IPS-11a (cell line): ENCODE data around the gene CLMP.

Experiments used
- H3K4me3 ChIP-seq: one replicate; pipeline ENCODE4 v1.5.1; 2013; ENCODE audit warnings: low read depth, low read length, control low read depth

Gene CLMP

DNA sequence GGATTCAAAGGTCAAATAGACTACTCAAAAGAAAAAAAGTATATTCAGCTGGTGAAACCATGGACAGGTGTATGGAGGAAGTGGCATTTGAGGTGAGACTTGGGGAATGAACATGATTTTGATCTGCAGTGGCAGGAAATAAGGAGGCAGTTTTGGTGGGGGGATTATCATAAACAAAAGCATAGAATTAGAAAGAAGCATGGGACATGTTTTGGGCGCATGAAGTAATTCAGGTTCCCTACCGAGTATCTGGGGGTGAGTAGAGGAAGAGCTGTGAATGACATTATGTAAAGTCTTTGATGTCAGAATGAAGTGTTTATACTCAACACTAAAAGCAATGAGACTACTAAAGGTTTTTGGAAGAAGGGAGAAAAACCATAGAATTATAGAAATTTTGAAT is 3.1 kb downstream of the CLMP start:
- H3K4me3 ChIP-seq: no peak overlapping the region

DNA sequence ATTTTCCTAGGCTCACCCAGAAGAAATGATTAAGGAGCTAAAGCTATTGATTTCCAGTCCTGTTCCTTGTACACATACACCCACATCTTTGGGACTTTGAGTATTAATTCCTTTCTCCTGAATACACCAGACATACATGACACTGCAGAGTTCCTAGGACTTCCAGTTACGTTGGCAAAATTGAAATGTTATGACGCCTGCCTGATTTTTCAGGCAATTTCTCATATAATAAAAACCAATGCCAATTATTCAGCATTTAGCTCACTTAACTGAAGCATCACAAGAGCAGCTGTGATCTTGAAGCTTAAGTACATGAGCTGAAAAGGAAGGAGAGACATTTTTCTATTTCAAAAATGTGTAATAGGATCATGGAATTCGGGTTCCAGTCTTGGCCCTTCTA is 4.5 kb downstream of the CLMP start:
- no peak overlapping the region for H3K4me3 ChIP-seq

DNA sequence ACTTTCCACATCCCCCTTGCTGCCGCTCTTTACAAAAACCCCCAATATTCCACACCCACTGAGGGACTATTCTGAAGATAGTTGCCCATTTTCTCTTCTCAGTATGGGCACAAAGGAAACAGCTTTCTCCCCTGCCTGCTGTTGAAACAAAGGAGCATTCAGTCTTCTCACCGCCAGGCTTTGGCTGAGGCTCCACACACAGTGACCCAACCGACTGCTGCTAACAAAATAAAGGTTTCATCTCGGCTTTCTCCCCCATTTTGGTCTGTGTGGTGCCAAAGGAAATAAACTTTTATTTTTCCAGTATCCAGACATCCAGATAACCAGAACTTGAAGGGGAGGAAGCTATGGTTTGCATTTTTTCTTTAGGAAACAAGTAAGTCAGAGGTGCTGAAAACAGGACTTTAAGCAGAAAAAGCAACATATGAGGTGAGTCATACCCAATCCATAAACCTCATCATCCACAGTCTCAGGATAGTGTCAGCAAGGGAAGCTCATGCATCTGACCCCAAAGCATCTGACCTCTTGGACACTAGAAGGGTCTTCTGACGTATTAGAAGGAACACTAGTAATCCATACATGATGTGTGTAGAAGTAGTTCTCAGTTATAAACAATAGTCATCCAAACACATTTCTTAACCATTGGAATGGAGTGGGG is 6.4 kb downstream of the CLMP start:
- H3K4me3 ChIP-seq: no peak overlapping the region

DNA sequence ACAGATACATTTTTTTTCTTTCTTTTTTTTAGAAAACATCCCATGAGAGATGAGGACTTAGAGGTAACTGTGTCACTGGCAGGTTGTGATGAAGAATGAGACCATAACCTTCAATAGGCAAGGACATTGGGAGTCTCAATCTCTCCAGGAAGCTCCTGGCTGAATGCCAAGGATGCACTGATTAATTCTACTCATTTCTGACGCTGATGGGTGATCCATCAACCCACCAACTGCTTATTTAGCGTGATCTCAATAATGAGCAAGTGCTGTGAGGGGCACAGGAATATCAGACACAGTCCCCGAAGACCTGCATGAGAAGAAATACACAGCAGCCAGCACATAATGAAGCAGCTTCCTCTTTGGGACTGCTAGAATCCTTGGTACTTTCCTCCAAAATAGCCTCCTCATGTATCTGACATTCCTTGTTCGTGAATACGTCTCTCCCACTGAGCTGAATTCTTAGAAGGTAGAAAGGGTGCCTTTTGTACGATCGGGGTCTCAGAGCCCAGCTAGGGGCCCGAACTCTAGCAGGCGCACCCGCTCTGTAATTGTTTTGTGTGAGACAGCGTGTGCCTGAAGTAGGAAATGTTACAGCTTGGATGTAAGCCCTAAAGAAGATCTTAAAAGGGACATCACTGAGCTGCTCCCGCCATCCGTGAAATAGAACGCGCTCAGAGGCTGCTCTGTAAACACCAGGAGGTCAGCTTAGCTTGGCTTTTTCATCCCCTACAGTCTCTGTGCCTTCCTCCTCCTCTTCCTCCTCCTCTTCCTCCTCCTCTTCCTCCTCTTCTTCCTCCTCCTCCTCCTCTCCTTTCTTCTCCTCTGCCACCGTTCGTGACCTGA is 7.2 kb downstream of the CLMP start:
- H3K4me3 ChIP-seq: no peak overlapping the region

DNA sequence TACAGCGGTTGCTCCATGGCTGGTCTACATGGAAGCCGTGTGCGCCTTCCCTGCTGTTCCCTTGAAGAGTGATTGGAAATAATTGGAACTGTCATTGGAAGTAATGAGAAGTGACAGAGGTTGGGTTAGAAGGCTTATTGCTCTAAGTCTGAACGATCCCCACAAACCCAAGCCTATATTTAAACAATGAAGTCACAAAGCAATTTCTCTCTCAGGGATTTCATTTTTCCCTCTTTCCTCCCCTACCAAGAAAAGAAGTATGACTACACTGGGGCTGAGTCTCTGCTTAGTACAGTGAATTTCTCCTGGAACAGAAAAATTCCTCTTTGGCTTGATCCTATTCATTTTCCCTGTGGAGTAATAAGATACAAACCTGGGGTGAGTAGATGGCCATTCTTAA is 7.8 kb downstream of the CLMP start:
- H3K4me3 ChIP-seq: no peak overlapping the region

DNA sequence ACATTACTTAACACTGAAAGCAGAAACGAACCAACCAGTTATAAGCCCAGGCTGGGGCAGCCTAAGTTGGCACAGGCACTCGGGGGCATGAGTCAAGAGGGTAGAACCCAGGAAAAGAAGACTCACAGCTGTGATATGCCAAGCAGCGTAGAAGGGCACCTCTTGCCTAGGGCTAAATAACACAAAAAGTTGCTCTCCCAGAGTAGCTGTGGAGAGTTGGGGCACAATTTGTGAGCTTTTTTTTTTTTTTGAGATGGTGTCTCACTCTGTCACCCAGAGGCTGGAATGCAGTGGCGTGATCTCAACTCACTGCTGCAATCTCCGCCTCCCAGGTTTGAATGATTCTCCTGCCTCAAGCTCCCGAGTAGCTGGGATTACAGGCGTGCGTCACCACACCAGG is 8.8 kb downstream of the CLMP start:
- no peak overlapping the region for H3K4me3 ChIP-seq

DNA sequence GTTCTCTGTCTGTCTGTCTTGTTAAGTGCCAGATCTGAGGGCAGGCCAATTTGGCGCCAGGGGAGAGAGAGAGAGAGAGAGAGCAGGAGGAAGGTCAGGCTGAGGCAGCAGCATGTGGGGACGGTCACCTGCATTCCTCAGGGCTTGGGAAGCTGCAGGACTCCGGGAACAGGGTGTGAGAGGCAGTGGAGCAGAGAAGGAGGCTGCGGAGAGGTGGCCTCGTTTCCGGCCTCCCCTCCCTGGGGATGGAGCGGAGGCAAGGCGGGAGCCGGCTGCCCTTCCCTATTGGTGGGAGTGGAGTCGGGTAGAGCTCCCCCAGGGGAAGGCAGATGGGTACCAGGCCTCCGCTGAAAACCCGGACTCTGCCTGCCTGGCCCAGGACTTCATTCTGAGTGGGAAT is 9.7 kb downstream of the CLMP start:
- H3K4me3 ChIP-seq: no peak overlapping the region

DNA sequence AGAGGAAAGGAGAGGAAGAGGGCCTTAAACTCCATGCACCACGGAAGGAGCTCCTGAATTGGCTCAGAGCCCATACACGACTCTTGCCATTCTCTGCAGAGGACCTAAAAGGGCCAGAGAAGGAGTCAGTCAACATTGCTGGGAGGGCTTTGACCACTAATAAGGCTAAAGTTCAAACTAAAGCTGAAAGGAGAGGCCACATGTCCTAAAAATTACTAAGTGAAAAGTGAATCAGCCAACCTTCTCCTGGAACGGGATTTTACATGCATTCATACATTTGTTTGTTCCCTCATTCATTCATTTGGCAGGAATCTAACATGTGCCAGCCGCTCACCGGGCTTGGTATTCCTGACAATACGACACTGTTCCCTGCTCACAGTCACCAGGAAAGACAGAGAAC is 10.5 kb downstream of the CLMP start:
- H3K4me3 ChIP-seq: no peak overlapping the region

DNA sequence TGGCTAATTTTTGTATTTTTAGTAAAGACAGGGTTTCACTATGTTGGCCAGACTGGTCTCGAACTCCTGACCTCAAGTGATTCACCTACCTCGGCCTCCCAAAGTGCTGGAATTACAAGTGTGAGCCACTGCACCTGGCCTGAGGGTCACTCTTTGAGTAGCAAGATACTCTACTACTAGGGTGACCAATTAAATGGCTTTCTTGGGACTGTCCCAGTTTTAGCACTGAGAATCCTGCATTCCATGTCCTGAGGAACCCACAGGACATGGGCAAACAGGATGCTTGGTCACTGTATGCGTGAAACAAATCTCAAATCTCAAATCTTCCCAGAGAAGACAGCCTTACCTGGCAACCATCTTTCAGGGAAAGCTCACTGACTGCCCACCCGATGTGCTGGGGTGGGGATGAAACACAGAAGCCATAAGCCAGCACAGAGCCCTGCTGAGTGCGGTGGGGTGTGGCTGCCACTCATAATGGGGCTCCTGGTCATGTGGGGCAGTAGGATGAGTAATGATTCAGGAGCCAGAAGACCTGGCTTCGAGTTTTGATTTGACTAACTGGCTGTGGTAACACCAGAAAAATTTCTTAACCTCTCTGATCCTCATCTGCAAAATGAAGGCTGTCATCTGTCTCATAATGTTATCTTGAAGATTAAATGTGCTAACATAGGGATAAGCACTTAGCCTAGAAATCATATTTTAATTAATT is 11.5 kb downstream of the CLMP start:
- no peak overlapping the region for H3K4me3 ChIP-seq

DNA sequence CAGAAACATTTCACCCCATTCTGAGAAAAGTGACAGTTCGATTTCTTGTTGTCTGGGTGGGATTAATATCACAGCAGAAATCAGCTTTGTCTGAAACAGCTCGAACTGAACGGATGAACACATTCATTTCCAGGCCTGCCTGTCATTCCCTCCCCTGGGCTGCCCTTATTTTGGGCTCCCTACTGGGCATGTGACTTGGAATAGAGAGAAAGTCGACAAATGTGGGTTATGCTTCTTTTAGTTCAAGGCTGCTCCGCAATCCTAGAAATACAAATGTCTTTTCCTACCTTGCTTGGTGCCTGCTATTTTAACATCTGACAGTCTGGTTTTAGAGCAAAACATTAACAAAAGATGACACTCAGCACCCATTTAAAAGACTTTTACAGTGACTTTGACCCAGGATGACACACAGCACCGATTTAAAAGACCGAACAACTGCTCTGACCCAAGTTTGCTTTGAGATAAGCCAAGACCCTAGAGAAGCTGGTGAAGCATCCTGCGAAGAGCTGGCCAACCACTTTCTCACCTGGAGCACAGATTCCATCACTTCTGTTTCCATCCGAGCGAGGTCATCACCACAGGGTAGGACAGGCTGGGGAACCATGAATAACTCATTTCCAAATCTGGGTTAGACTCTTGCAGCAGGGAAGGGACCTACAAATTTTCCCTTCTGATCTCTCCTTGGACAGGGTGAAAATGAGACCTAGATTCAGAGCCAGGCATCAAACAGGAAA is 13.1 kb downstream of the CLMP start:
- H3K4me3 ChIP-seq: no peak overlapping the region

DNA sequence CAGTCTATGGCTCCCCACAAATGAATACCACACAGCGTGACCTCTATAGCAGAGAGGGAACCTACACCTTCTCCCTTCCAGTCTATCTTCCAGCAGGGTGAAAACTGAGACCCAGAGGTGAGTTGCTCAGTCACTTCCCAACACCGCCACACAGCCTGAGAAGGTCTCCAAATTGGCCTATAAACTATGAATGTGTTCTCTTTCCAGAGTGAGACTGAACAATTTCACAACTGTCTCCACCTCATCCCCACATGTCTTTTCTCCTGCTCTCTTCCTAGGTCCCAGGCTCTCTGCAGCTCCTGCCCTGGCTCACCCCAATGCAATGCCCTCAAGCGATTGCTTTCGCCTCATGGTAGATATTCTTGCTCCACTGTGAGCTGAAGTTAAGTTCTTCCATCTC is 14.0 kb downstream of the CLMP start:
- H3K4me3 ChIP-seq: no peak overlapping the region

DNA sequence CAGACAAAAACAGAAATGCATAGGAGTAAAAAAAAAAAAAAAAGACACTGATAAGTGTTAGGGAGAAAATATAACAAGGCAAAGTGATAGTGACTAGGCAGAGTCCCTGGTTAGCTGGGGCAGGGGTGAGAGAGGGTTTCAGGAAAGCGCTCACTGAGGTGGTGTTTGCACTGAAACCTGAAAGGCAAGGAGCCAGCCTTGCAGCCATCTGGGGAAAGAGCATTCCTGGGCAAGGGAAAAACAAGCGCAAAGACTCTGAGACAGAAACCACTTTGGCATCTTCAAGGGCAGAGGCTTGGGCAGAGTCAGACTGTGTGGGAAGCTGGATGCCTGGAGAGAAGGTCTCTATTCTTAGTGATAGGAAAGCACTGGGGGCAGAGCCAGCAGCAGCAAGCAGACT is 14.5 kb downstream of the CLMP start:
- no peak overlapping the region for H3K4me3 ChIP-seq

DNA sequence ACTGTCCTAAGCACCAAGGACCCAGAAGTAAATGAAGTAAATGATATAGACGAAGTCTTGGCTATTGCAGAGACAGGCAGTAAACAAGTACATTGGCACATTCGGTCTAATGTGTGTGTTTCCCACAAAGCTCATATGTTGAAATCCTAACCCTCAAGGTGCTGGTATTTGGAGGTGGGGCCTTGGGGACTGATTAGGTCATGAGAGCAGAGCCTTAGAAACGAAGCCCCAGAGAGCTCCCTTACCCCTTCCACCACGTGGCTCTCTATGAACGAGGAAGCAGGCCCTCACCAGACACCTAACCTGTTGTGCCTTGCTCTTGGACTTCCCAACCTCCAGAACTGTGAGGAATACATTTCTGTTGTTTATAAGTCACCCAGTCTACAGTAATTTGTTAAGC is 14.9 kb downstream of the CLMP start:
- no peak overlapping the region for H3K4me3 ChIP-seq

DNA sequence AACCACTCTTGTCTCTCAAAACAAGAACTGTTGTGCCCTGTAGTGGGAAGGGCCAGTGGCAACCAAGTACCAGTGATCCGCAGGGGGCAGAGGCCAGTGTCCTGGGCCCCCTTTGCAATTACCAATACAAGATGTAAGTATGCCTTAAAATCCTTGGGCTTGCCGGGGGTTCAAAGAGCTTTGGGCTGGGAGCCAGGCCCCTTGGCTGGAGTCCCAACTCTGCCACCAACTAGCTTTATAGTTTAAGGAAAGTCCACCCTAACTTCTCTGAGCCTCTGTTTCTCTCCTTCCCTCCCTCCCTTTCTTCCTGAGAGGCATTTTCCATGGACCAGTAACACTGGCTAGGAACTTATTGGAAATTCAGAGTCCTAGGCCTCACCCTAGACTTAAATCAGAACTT is 15.5 kb downstream of the CLMP start:
- H3K4me3 ChIP-seq: no peak overlapping the region

DNA sequence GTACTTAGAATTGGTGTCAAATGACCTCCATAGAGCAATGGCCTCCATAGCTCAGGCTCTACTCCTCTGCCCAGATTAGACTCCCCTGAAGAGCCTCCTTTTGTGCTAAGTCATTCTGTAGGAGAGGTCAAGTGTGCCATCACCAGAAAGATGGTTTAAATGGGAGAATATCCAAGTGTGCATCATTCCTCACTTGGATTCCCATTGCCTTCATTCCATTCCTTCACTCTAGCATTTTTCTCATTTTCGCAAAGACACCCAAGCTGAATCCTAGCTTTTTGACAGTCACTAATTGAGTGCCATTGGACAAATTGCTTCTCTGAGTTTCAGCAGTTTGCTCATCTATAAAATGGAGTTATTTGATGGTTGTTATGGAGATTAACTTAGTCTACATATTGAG is 16.9 kb downstream of the CLMP start:
- no peak overlapping the region for H3K4me3 ChIP-seq

DNA sequence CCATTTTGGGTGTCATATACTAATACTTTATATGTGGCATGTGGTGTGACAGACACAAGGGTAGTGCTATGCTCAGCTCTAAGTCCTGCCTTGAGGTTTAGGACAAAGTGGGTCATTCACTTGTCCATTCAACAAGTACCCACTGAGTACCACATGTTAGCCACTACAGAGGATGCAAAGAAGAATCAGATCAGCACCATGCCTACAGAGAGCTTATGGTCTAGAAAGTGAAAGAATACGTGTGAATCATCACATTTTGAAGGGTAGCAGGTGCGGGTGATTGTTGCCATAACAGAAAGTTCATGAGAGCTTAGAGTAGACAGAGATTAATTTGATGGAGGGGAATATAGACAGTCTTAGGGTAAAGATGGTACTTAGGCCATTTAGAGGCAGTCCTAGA is 18.3 kb downstream of the CLMP start:
- H3K4me3 ChIP-seq: no peak overlapping the region

DNA sequence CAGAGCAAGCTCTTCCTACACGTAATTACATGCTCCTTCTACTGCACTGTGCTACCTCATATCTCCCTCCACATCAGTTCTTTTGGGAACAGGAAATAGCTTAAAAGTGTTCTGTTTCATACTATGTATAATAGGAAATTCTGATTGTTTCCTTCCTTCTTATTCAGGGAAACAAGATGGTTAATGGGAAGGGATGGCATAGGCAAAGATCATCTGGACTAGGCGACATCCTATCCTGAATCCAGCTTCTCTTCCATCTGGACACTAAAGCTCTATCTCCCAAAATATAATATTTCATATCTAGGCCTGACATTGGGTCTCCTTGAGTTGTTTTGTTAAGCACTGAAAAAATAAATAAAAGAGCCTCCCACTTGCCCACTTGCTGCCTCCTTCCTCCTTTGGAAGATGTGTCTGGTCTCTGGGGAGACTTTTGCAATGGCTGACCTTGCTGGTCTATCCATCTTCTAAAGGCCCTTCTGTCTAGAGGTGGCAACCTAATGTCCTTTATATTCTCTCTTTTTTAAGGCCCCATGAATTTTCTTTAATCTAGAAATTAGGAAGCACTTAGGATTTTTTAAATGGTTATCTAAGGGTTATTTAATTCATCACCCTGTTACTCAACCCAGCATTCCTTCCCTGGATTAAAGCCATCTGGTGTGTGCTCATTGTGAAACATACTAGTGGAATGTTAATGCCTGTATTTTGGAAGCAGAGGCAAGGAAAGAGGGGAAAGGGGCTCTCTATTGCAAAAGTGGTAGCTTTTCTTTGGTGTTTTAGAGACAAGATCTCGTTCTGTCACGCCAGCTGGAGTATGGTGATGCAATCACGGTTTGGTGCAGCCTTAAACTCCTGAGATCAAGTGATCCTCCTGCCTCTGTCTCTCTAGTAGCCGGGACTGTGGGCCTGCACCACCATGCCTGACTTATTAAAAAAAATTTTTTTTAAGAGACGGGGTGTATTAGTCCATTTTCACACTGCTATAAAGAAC is 20.6 kb downstream of the CLMP start:
- H3K4me3 ChIP-seq: no peak overlapping the region

DNA sequence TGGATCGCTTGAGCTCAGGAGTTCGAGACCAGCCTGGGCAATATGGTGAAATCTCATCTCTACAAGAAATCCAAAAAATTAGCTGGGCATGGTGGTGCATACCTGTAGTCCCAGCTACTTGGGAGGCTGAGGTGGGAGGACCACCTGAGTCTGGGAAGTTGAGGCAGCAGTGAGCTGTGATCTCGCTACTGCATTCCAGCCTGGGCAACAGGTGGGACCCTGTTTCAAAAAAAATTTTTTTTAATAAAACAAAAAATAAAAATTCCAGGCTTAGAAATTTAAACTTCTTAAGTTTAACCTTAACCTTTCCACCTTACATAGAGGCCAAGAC is 21.2 kb downstream of the CLMP start:
- H3K4me3 ChIP-seq: no peak overlapping the region

DNA sequence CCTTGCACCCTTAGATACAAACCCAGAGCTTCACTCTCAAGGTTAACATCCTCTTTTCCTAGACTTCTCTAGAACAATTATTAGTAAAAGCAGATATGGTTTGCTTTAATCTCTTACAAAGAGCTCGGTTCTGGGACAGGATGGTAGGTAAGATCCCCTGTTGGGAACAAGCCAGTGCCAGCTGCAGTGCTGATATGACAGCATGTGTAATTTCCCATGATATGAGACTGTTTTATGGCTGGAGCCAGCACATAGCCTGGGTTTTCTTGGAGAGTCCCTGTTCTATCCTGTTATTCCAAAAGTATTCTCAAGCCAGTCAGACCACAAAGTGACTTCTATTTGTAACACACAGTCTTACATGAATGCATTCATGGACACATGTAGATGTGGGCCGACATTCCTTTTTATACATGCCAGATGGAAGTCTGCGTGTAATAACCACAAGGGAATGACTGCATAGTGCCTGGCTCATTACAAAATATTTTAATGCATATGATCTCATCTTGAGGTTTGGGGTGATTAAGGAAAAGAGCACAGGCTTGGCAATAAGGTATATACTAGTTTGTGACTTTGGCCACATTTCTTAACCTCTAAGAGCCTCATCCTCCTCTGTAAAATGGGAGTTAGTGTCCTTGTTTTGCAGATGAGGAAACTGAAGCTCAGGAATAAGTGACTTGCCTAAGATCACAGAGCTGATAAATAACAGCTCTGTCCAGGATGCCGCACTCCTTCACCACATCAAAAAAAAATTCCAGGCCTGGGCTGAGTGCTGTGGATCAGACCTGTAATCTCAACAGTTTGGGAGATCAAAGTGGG is 21.8 kb downstream of the CLMP start:
- H3K4me3 ChIP-seq: no peak overlapping the region

DNA sequence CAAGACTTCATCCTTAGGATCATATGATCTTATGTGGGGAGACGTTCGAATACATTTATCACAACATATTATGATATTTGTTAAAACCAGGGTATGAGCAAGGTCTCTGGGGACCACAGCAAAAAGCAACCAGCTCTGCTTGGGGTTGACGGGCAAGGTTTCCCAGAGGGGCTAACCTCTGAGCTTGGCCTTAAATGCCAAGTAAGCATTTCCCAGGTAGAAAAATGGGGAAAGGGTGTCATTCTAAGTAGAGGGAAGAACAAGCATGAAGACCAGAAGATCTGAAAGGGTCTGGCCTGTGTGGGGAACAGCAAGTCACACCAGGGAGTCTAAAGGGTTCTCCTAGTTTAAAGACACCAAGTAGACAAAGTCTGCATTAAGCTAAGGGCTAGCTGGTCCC is 24.1 kb downstream of the CLMP start:
- no peak overlapping the region for H3K4me3 ChIP-seq
